Osteoblast (primary cell): ENCODE measurements around the gene EGLN2. TPM values are rescaled to one million over a fixed set of nuclear protein-coding genes. Genes with fewer than 3 reads are reported as not detected.
"Not testable (repeated sequence)": the region's sequence is repeated elsewhere in the genome, so short reads cannot be mapped to it uniquely, and the experiment has no call there.

Experiments
- DNase-seq: peaks from one replicate; pipeline ENCODE4 v3.0.0; 2011; ENCODE audit warnings: low spot score, mixed read lengths; ENCODE audit not compliant: insufficient read length; ENCODE audit errors: missing footprints
- H2AFZ ChIP-seq: 2 replicates; pipeline ENCODE4 v1.6.0; 2011; ENCODE audit warnings: mild to moderate bottlenecking, low read length
- H3K27ac ChIP-seq: 2 replicates; pipeline ENCODE4 v1.5.1; 2011; ENCODE audit warnings: mild to moderate bottlenecking, low read depth, low read length, moderate library complexity
- H3K27me3 ChIP-seq: 2 replicates; pipeline ENCODE4 v1.6.0; 2012; ENCODE audit warnings: mild to moderate bottlenecking, control low read depth, inconsistent platforms, low read length, moderate library complexity; ENCODE audit not compliant: insufficient read depth
- H3K36me3 ChIP-seq: 2 replicates; pipeline ENCODE4 v1.5.1; 2011; ENCODE audit warnings: mild to moderate bottlenecking, low read length, control low read depth, moderate library complexity; ENCODE audit not compliant: insufficient read depth
- H3K4me1 ChIP-seq: 2 replicates; pipeline ENCODE4 v1.5.1; 2011; ENCODE audit warnings: mild to moderate bottlenecking, low read length, control low read depth, moderate library complexity; ENCODE audit not compliant: insufficient read depth
- H3K4me2 ChIP-seq: 2 replicates; pipeline ENCODE4 v1.6.0; 2011; ENCODE audit warnings: mild to moderate bottlenecking, low read length; ENCODE audit not compliant: insufficient read depth
- H3K4me3 ChIP-seq: fragments of 200-600 bp; sonication (generic); 3 replicates; pipeline ENCODE4 v1.5.1; 2012; ENCODE audit warnings: mild to moderate bottlenecking, low read length, inconsistent platforms; ENCODE audit not compliant: insufficient read depth
- H3K79me2 ChIP-seq: 2 replicates; pipeline ENCODE4 v1.6.0; 2012; ENCODE audit warnings: mild to moderate bottlenecking, low read length, control low read depth, inconsistent platforms; ENCODE audit not compliant: insufficient read depth
- H3K9me3 ChIP-seq: 2 replicates; pipeline ENCODE4 v1.5.1; 2011; ENCODE audit warnings: low read depth, low read length, control low read depth
- H4K20me1 ChIP-seq: 2 replicates; pipeline ENCODE4 v1.6.0; 2012; ENCODE audit warnings: mild to moderate bottlenecking, low read length, control low read depth; ENCODE audit not compliant: insufficient read depth
- total RNA-seq: library from RNA; depleted of rRNA; stranded (reverse); fragments of >200 nt; gene quantifications from 2 replicates; pipeline ENCODE4 v1.2.3, GENCODE V29; 2012
- TF ChIP-seq, protein P1 (sequence below): IDR thresholded peaks from 2 replicates; pipeline ENCODE4 v1.5.1; 2011; ENCODE audit warnings: mild to moderate bottlenecking, low read depth, low read length, moderate library complexity; ENCODE audit errors: extremely low read depth

Gene EGLN2
- total RNA-seq, 1 donor: 69.8 TPM

DNA sequence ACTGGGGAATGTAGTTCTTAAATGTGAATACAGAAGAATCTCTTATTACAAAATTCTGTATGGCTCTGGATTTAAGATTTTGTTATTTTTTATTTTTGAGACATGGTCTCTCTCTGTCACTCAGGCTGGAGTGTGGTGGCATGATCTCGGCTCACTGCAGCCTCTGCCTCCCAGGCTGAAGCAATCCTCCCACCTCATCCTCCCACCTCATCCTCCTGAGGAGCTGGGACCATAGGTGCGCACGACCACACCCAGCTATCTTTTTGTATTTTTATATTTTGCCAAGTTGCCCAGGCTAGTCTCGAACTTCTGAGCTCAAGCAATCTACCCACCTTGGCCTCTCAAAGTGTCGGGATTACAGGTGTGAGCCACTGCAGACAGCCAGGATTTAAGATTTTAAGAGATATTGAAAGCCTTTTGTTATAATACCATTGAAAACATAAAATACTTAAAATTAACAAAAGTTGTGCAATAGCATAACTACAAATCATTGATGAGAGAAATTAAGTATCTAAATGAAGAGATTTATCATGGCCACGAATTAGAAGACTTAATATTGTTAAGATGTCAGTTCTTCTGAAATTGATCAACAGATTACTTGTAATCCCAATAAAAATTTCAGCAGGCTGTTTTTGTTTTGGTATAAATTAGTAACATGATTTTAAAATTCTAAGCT lies 37.9 kb downstream of the EGLN2 start:
- TF ChIP-seq, protein P1, sequence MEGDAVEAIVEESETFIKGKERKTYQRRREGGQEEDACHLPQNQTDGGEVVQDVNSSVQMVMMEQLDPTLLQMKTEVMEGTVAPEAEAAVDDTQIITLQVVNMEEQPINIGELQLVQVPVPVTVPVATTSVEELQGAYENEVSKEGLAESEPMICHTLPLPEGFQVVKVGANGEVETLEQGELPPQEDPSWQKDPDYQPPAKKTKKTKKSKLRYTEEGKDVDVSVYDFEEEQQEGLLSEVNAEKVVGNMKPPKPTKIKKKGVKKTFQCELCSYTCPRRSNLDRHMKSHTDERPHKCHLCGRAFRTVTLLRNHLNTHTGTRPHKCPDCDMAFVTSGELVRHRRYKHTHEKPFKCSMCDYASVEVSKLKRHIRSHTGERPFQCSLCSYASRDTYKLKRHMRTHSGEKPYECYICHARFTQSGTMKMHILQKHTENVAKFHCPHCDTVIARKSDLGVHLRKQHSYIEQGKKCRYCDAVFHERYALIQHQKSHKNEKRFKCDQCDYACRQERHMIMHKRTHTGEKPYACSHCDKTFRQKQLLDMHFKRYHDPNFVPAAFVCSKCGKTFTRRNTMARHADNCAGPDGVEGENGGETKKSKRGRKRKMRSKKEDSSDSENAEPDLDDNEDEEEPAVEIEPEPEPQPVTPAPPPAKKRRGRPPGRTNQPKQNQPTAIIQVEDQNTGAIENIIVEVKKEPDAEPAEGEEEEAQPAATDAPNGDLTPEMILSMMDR: no peak
- H3K79me2 ChIP-seq: no peaks in the 10 kb centered on the region
- no peak overlapping the region for H3K27ac ChIP-seq
- H3K4me2 ChIP-seq: no peak overlapping the region
- no peaks in the 10 kb centered on the region for H3K27me3 ChIP-seq
- no peaks in the 10 kb centered on the region for H3K9me3 ChIP-seq
- peaks cover 6% of the 10 kb centered on the region for H3K4me1 ChIP-seq
- no peak for DNase-seq
- no peak overlapping the region for H3K4me3 ChIP-seq
- H4K20me1 ChIP-seq: no peaks in the 10 kb centered on the region
- no peak overlapping the region for H2AFZ ChIP-seq
- H3K36me3 ChIP-seq: no peaks in the 10 kb centered on the region

- not testable (repeated sequence) for H3K79me2 ChIP-seq, H3K27me3 ChIP-seq, H3K36me3 ChIP-seq, H4K20me1 ChIP-seq, H3K4me1 ChIP-seq, H3K27ac ChIP-seq, H3K4me2 ChIP-seq, H2AFZ ChIP-seq, DNase-seq, H3K4me3 ChIP-seq, H3K9me3 ChIP-seq
Measured at GRCh38 chr19:40838477-40838876, 39.5 kb downstream of the EGLN2 start.

GRCh38 chr19:40842012-40842411 lies 43.0 kb downstream of the EGLN2 start:
- H3K27ac ChIP-seq, H3K4me2 ChIP-seq, H3K4me1 ChIP-seq, H3K9me3 ChIP-seq, H3K4me3 ChIP-seq, DNase-seq, H3K27me3 ChIP-seq, H4K20me1 ChIP-seq, H3K79me2 ChIP-seq, H2AFZ ChIP-seq, H3K36me3 ChIP-seq: not testable (repeated sequence)

GRCh38 chr19:40842997-40843652 lies 44.1 kb downstream of the EGLN2 start:
- not testable (repeated sequence) for H4K20me1 ChIP-seq, H3K4me2 ChIP-seq, H3K9me3 ChIP-seq

GRCh38 chr19:40843653-40844052 lies 44.7 kb downstream of the EGLN2 start:
- H2AFZ ChIP-seq, H3K79me2 ChIP-seq, H3K4me1 ChIP-seq, H3K27me3 ChIP-seq, H3K27ac ChIP-seq, H3K36me3 ChIP-seq, DNase-seq, H4K20me1 ChIP-seq, H3K4me2 ChIP-seq, H3K9me3 ChIP-seq, H3K4me3 ChIP-seq: not testable (repeated sequence)

More at GRCh38 chr19:40842997-40843652, 44.1 kb downstream of the EGLN2 start:
- not testable (repeated sequence) for H3K4me1 ChIP-seq, H2AFZ ChIP-seq, H3K79me2 ChIP-seq, H3K36me3 ChIP-seq, H3K27me3 ChIP-seq, H3K4me3 ChIP-seq, H3K27ac ChIP-seq
- DNase-seq: peak; percentile 6

DNA sequence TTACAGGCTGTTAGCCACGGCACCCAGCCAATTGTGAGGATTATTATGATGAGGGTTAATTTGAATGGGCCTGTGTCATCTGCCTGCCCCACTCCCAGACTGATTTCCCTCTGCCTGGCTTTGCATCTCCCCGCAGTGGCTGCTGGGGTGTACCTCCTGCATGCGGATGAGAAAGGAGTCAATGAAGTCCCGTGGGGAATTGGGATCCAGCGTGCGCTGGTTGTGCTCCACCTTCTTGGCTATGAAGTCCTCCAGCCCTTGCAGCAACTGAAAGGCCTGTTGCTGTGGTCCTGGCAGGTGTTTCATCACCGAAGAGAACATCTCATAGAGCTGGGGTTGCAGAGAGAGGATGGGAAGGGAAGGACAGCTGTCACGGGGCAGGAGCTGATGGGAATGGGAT lies 47.7 kb downstream of the EGLN2 start:
- not testable (repeated sequence) for H3K4me3 ChIP-seq, H3K4me1 ChIP-seq, H3K9me3 ChIP-seq, H3K4me2 ChIP-seq, H2AFZ ChIP-seq, H3K36me3 ChIP-seq, H4K20me1 ChIP-seq, H3K79me2 ChIP-seq, DNase-seq, H3K27me3 ChIP-seq, H3K27ac ChIP-seq

- not testable (repeated sequence) for H3K27ac ChIP-seq
Measured at GRCh38 chr19:40850277-40850676, 51.3 kb downstream of the EGLN2 start, which contains the start of gene CYP2A6. TSS of gene CYP2A6 (minus strand) at chr19:40850447. CDS start at chr19:40850426, 21 bp downstream.

DNA sequence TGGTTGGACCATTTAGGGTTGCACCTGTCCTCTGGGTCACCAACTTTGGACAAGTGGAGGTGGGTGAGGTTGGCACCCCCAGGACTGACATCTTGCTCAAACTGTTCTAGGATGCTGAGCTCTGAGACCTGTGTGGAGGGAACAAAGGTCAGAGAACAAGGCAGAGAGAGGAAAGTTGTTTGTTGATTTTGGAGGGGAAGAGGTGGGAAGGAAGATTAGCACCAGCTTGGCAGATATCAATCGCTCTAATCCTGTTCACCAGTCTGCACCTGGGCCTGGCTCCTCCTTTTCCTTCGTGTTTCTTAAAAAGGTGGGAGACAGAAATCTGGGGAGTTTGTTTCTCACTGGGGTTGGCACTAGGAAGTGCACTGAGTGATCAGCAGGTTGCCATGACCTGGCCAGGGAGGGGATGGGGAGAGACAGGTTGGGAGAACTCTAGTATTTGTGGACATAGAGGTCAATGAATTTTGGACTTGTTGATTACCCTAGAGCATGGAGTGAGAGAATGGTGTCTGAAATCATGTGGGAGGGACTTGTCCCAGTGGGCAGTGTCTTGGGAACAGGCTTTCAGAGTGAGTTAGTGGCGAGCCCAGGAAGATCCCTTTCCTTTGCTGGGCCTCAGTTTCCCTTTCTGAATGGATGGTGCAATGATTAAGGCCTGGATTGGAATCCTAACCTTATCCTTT lies 53.6 kb downstream of the EGLN2 start:
- not testable (repeated sequence) for H3K27me3 ChIP-seq, H2AFZ ChIP-seq, H3K36me3 ChIP-seq, H4K20me1 ChIP-seq, H3K4me2 ChIP-seq, H3K27ac ChIP-seq, H3K79me2 ChIP-seq, H3K9me3 ChIP-seq, H3K4me3 ChIP-seq, H3K4me1 ChIP-seq
- peak; percentile 35 for DNase-seq

More at GRCh38 chr19:40850277-40850676, 51.3 kb downstream of the EGLN2 start, which contains the start of gene CYP2A6:
- H3K4me1 ChIP-seq, H3K27me3 ChIP-seq, H3K36me3 ChIP-seq, H4K20me1 ChIP-seq, H3K79me2 ChIP-seq, H3K9me3 ChIP-seq, DNase-seq, H2AFZ ChIP-seq, H3K4me3 ChIP-seq, H3K4me2 ChIP-seq: not testable (repeated sequence)
